Head of caudate nucleus (tissue), 42 donors: ENCODE measurements around the gene VTI1B.
"Not testable (repeated sequence)": the region's sequence is repeated elsewhere in the genome, so short reads cannot be mapped to it uniquely, and the experiment has no call there.

Experiments used
- DNase-seq, 42 donors: peaks; one replicate each; pipeline versions ENCODE4 v3.0.0 to v3.0.0-alpha.2; 2020 to 2021; ENCODE audit warnings: mixed read lengths in 7 of 42
- intact Hi-C: fragments of 100-400 bp; cut with DNase I; formaldehyde crosslinking; loops from one replicate; pipeline ENCODE4 v1.15.0; 2022

Gene VTI1B

GRCh38 chr14:67674480-67675218 lies at the start of gene VTI1B:
Gene VTI1B (minus strand): TSS chr14:67674632. CDS start chr14:67674489, 143 bp downstream.
- peak; percentile 46 to 92 (median 84) for DNase-seq
- intact Hi-C loops: no loop called here

DNA sequence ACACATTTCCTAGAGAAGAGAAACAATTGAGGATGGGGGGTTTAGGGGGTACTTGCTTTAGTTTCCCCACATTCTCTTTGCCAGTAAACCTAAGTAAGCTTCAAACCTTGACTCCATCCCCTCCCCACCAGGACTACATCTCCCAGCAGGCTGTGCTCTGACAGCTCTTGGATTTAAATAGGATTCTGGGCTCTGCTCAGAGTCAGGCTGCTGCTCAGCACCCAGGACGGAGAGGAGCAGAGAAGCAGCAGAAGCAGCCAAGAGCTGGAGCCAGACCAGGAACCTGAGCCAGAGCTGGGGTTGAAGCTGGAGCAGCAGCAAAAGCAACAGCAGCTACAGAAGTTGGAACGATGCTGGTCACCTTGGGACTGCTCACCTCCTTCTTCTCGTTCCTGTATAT lies 47.9 kb upstream of the VTI1B start:
- intact Hi-C loops: no loop called here
- DNase-seq: peak; percentile 34 to 86 (median 64)

DNA sequence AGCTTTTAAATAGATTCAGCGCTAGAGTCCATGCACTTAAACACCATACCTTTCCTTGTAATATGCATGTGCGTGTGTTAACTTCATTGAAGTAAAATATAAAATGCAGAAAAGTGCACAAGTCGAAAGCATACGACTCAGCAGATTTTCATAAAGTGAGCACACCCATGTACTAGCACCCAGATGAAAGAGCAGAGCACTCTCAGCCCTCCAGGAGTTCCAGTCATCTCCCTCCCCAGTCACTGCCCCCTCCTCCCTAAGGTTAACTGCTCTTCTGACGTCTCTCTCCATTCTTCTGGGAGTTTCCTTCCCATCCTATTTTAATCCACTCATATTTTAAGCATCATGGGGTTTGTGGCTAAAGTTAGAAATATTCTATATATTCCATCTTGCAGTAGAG lies 47.4 kb upstream of the VTI1B start:
- intact Hi-C loops: no loop called here

GRCh38 chr14:67719866-67720265 lies 45.4 kb upstream of the VTI1B start:
- intact Hi-C loops: no loop called here
- no peak for DNase-seq

More for the DNA sequence above, 47.4 kb upstream of the VTI1B start:
- DNase-seq: no peak

GRCh38 chr14:67719385-67719784 lies 45.0 kb upstream of the VTI1B start:
- intact Hi-C loops, DNase-seq: not testable (repeated sequence)

GRCh38 chr14:67718265-67718664 lies 43.8 kb upstream of the VTI1B start:
- DNase-seq: no peak
- intact Hi-C loops: no loop called here

DNA sequence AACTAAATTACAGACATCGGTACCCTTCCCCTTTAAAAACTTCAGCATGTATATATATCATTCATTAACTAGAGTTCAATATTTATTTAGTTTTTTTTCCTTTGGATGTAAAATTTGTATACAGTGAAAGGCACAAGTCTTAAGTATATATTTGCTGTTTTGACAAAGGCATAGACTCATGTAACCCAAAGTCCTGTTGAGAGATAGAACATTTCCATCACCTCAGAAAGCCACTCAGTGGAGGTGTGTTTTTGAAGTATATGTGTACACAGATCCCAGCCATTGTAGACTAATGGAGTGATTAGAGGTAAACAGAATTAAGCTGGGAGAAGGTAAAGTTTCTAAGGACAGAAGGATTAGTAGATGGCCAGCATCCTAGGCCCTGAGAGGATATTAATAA lies 42.6 kb upstream of the VTI1B start:
- no peak for DNase-seq
- intact Hi-C loops: no loop called here

GRCh38 chr14:67710209-67710608 lies 35.8 kb upstream of the VTI1B start:
- intact Hi-C loops: no loop called here
- DNase-seq: no peak

GRCh38 chr14:67709796-67710195 lies 35.4 kb upstream of the VTI1B start:
- intact Hi-C loops: not testable (repeated sequence)

GRCh38 chr14:67709346-67709745 lies 34.9 kb upstream of the VTI1B start:
- intact Hi-C loops: not testable (repeated sequence)

More at GRCh38 chr14:67709796-67710195, 35.4 kb upstream of the VTI1B start:
- peak in 1 of 42 donors; percentile 0 for DNase-seq

GRCh38 chr14:67705211-67705610 lies 30.8 kb upstream of the VTI1B start:
- intact Hi-C loops: no loop called here
- DNase-seq: peak in 1 of 42 donors; percentile 3

More at GRCh38 chr14:67709346-67709745, 34.9 kb upstream of the VTI1B start:
- not testable (repeated sequence) for DNase-seq

- DNase-seq: peak in 22 of 42 donors; percentile 15 to 81 (median 54)
Observed at GRCh38 chr14:67704484-67705089, 30.2 kb upstream of the VTI1B start.

GRCh38 chr14:67703997-67704396 lies 29.6 kb upstream of the VTI1B start:
- DNase-seq: peak in 1 of 42 donors; percentile 16
- intact Hi-C loops: no loop called here

More at GRCh38 chr14:67704484-67705089, 30.2 kb upstream of the VTI1B start:
- intact Hi-C loops: no loop called here

DNA sequence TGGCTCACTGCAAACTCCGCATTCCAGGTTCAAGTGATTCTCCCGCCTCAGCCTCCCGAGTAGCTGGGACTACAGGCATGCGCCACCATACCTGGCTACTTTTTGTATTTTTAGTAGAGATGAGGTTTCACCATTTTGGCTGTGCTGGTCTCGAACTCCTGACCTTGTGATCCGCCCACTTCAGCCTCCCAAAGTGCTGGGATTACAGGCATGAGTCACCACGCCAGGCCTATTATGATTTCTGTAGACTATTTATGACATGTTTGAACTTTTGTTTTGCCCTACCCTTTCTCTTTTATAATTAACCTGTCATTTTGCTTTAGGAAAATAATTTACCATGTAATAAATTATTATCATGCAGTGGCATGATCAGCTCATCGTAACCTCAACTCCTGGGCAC lies 27.1 kb upstream of the VTI1B start, which contains the start of gene RDH12:
Gene RDH12 (plus strand): TSS at position 395 of the 400 bp plus-strand sequence. CDS start 20,757 bp downstream, outside the sequence.
- peak in 1 of 42 donors; percentile 32 for DNase-seq
- intact Hi-C loops: not testable (repeated sequence)

DNA sequence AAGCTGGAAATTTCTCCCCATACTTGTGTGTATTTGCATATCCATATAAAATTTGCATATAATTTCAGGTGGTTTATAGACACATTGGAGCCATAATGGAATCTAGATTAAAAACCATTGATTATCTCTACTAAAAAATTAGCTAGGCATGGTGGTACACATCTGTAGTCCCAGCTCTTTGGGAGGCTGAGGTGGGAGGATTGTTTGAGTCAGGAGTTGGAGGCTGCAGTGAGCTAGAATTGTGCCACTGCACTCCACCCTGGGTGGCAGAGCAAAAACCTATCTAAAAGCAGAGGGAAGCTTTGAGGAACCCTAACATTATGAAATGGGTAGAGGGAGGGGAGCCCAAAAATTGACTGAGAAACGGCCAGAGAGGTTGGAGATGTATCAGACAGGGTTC lies 23.7 kb upstream of the VTI1B start:
- intact Hi-C loops: no loop called here

DNA sequence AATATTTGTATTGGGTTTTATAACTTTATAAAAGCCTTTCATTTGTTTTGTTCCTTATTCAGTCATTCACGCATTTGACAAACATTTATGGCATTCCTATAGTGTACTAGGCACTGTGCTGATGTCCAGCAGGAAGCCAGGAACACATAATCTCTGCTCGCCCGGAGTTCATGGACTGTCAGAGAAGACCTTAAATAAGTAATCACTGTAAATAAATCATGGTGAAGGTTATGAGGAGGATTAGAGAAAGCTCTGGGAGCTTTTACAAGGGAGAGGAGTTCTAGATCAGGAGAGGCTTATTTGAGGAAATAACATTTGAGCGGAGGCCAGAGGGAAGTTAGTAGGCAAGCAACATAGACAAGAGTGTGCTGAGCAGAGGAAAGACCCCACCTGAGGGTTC lies 22.6 kb upstream of the VTI1B start:
- intact Hi-C loops: no loop called here
- peak in 1 of 42 donors; percentile 33 for DNase-seq

More for the DNA sequence above, 23.7 kb upstream of the VTI1B start:
- peak in 1 of 42 donors; percentile 13 for DNase-seq

GRCh38 chr14:67695394-67695949 lies 21.0 kb upstream of the VTI1B start, which contains the start of gene RDH11:
Gene RDH11 (minus strand): TSS chr14:67695764. CDS start chr14:67695703, 61 bp downstream.
- DNase-seq: peak; percentile 81 to 97 (median 92)
- intact Hi-C loops: no loop called here

- intact Hi-C loops: no loop called here
Observed at GRCh38 chr14:67694791-67695393, 20.5 kb upstream of the VTI1B start.

GRCh38 chr14:67690011-67690410 lies 15.6 kb upstream of the VTI1B start:
- intact Hi-C loops: no loop called here
- peak in 1 of 42 donors; percentile 20 for DNase-seq

More at GRCh38 chr14:67694791-67695393, 20.5 kb upstream of the VTI1B start:
- DNase-seq: peak in 34 of 42 donors; percentile 15 to 77 (median 35)
